ENCODE measurements around the gene HSF5. TPM values are rescaled to one million over a fixed set of nuclear protein-coding genes. Genes with fewer than 3 reads are reported as not detected.

HSF5 gene
- total RNA-seq, 4 donors from 2014 or later = under 0.01 to 0.13 TPM; not detected in 2

DNA sequence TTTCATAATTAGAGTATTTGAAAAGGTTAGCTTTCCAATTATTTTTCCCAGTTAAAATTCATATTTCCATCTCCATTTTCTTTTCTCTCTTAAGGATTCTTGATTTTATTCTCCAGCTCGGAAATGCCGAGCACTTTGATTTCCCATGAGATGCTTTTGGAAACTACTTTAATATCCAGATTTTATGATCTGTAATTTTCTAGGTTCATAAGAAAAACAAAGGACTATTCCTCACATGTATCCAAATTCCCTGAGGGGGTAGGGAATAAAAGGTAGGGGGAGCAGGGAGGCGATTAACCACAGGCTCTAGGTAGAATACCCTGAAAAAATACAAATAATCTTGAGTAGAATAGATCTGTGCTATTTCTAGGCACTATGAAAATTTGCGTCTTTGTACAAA lies 71.8 kb downstream of the HSF5 start:
- Histone ChIP-seq H3K27ac (replicated peaks in 1 of 4) (no peak overlapping the region), H3K27me3 (no peaks in the 10 kb centered on the region), H3K9me3 (no peaks in the 10 kb centered on the region), H3K4me1 (peaks cover 4 to 12% (median 8%) of the 10 kb centered on the region in 4 donors), H3K4me3 (no peak overlapping the region), H3K36me3 (no peaks in the 10 kb centered on the region)
- TF ChIP-seq POLR2A (IDR thresholded peaks at IDR 0.05; ENCODE audit: low read depth) (no peak), POLR2AphosphoS5 (IDR thresholded peaks at IDR 0.05) (no peak), EP300 (IDR thresholded peaks at IDR 0.05) (no peak)
- TF ChIP-seq, protein P1, sequence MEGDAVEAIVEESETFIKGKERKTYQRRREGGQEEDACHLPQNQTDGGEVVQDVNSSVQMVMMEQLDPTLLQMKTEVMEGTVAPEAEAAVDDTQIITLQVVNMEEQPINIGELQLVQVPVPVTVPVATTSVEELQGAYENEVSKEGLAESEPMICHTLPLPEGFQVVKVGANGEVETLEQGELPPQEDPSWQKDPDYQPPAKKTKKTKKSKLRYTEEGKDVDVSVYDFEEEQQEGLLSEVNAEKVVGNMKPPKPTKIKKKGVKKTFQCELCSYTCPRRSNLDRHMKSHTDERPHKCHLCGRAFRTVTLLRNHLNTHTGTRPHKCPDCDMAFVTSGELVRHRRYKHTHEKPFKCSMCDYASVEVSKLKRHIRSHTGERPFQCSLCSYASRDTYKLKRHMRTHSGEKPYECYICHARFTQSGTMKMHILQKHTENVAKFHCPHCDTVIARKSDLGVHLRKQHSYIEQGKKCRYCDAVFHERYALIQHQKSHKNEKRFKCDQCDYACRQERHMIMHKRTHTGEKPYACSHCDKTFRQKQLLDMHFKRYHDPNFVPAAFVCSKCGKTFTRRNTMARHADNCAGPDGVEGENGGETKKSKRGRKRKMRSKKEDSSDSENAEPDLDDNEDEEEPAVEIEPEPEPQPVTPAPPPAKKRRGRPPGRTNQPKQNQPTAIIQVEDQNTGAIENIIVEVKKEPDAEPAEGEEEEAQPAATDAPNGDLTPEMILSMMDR (IDR thresholded peaks at IDR 0.05) = no peak
- intact Hi-C loops (cut with DNase I) = loop anchor here (2.0 to 5.0 kb wide), 3 partner anchors 64 to 349 kb away; partner anchors contain the start of gene SUPT4H1
- no peak for DNase-seq (ENCODE audit: extremely low spot score)
- WGBS = 90% methylated on average over 4 of the region's 4 CpGs

DNA sequence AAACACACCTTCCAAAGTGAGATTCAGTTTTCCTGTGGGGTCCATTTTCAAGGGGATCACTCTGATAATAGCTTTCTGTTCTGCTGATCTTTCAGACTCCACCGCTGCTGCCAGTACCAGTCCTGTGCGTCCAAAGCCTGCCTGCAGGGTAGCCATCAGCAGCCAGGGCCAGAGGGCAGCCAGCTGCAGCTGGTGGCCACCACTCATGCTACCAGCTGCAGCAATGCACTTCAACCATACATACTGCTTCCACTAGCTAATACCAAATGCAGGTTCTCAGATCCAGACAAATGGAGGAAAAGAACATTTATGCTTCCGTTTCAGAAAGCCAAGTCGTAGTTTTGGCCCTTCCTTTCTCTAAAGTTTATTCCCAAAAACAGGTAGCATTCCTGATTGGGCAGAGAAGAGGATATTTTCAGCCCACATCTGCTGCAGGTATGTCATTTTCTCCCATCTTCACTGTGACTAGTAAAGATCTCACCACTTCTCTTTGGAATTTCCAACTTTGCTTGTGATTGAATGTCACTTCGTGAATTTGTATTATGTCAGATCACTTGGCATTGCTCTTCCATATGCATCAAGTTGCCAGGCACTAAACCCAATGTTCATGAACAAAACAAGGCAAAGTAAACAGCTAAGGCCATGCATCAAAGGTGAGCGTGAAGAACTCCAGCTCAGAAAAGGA lies 72.7 kb downstream of the HSF5 start:
- Histone ChIP-seq H3K4me3 (no peak overlapping the region), H3K36me3 (no peaks in the 10 kb centered on the region), H3K9me3 (no peaks in the 10 kb centered on the region), H3K4me1 (peaks cover 4 to 12% (median 8%) of the 10 kb centered on the region in 4 donors), H3K27me3 (no peaks in the 10 kb centered on the region), H3K27ac (replicated peaks in 1 of 4) (no peak overlapping the region)
- no peak for TF ChIP-seq POLR2A (IDR thresholded peaks at IDR 0.05; ENCODE audit: low read depth)
- TF ChIP-seq, protein P1 (IDR thresholded peaks at IDR 0.05) = no peak
- TF ChIP-seq POLR2AphosphoS5 (IDR thresholded peaks at IDR 0.05) = no peak
- TF ChIP-seq EP300 (IDR thresholded peaks at IDR 0.05) = no peak
- DNase-seq (ENCODE audit: extremely low spot score) = no peak
- intact Hi-C loops (cut with DNase I) = loop anchor here (2.0 to 5.0 kb wide), 3 partner anchors 63 to 348 kb away; partner anchors contain the start of gene SUPT4H1
- 68% methylated on average over 6 of the region's 6 CpGs for whole genome bisulfite sequencing

DNA sequence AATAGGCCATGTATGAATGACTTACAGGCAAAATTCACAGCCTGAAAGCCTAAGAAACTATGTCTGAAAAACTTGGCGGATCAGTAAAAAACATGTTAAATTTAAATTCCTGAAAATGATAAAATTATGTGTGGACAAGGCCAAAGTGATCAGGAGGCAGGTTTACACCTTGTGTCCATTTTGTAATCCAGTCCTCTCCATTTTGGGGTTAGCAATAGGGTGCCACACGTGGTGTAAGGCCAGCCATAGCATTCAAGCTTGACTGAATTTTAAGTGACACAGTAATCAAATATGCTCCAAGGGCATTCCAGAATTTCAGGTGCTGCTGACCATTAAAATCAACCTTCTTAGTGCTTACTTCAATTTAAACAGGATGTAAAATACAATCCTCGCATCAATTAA lies 73.6 kb downstream of the HSF5 start:
- no peaks in the 10 kb centered on the region for H3K9me3 ChIP-seq
- H3K27me3 ChIP-seq = no peaks in the 10 kb centered on the region
- WGBS = 94% methylated on average over 3 of the region's 3 CpGs
- intact Hi-C loops (cut with DNase I) = no loop called here
- DNase-seq (ENCODE audit: extremely low spot score) = no peak
- TF ChIP-seq POLR2A (IDR thresholded peaks at IDR 0.05; ENCODE audit: low read depth) (no peak), POLR2AphosphoS5 (IDR thresholded peaks at IDR 0.05) (no peak), EP300 (IDR thresholded peaks at IDR 0.05) (no peak)
- TF ChIP-seq, protein P1 (IDR thresholded peaks at IDR 0.05) = no peak
- H3K27ac ChIP-seq (replicated peaks in 1 of 4) = no peak overlapping the region
- H3K4me1 ChIP-seq = peaks cover 4 to 12% (median 8%) of the 10 kb centered on the region in 4 donors
- no peaks in the 10 kb centered on the region for H3K36me3 ChIP-seq
- no peak overlapping the region for H3K4me3 ChIP-seq

DNA sequence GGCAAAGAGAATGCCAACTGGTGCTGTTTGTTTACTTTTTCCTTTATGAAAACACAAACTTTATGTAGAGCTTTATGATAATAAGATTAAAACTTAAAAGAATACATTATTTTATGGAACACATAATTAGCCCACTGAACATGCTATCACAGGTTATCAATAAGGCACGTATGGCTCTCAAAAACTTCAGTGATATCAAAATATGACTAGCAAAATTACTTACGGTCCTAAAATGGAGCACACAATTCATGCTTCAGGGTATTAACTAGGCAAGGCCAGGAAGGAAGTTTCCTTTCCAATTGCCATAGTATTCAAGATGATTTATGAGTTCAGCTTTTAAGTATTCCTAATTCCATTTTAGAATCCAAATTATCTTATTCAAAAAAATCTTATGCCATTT lies 74.5 kb downstream of the HSF5 start:
- no peaks in the 10 kb centered on the region for H3K36me3 ChIP-seq
- H3K27me3 ChIP-seq = no peaks in the 10 kb centered on the region
- no peak overlapping the region for H3K27ac ChIP-seq (replicated peaks in 1 of 4)
- no peak for TF ChIP-seq POLR2AphosphoS5 (IDR thresholded peaks at IDR 0.05)
- H3K9me3 ChIP-seq = no peaks in the 10 kb centered on the region
- H3K4me3 ChIP-seq = no peak overlapping the region
- intact Hi-C loops (cut with DNase I) = no loop called here
- 67% methylated on average over 2 of the region's 2 CpGs for WGBS
- no peak for DNase-seq (ENCODE audit: extremely low spot score)
- peaks cover 4 to 12% (median 8%) of the 10 kb centered on the region in 4 donors for H3K4me1 ChIP-seq

DNA sequence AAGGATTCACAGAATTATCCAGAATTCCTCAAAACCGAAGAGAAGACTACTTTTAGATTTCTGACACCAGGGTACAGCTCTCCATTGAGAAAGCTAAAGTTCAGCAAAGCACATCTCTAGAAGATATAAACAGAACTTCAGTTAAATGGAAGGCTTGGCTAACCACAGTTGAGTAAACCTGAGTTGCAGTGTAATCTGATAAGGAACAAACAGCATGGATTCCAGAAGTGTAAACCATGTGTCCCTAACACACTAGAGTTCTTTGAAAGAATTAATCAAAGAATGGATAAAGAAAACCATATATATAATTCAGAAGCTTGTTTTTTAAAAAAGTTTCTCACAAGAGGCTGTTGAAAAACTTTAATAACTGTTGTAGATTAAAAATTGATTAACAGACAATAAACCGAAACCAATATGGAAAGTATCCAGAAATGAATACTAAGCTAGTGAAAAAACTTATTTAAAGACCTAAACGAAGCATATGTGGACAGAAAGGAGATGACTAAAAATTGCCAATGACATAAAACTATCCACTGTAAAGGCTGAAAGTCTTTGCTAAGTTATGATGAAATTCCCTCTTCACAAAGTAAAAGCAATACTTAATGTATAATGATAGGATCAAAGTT lies 75.1 kb downstream of the HSF5 start:
- TF ChIP-seq POLR2AphosphoS5 (IDR thresholded peaks at IDR 0.05) (no peak), POLR2A (IDR thresholded peaks at IDR 0.05; ENCODE audit: low read depth) (no peak), EP300 (IDR thresholded peaks at IDR 0.05) (no peak)
- TF ChIP-seq, protein P1 (IDR thresholded peaks at IDR 0.05) = no peak
- WGBS = 77% methylated on average over 3 of the region's 3 CpGs
- Histone ChIP-seq H3K27me3 (no peaks in the 10 kb centered on the region), H3K27ac (replicated peaks in 1 of 4) (no peak overlapping the region), H3K4me1 (peaks cover 4 to 12% (median 8%) of the 10 kb centered on the region in 4 donors), H3K9me3 (no peaks in the 10 kb centered on the region), H3K4me3 (no peak overlapping the region), H3K36me3 (no peaks in the 10 kb centered on the region)
- intact Hi-C loops (cut with DNase I) = no loop called here
- DNase-seq (ENCODE audit: extremely low spot score) = no peak

Data from esophagus muscularis mucosa (tissue), 4 donors.